ENCODE measurements around the gene DSCAML1.

- no peak for TF ChIP-seq CTCF (IDR thresholded peaks at IDR 0.05)
- no peak for TF ChIP-seq POLR2A (IDR thresholded peaks at IDR 0.05)
These were observed 31.0 kb downstream of the DSCAML1 start for GRCh38 chr11:117766026-117766425.
